Measurements from ENCODE around the gene ENOX2.

DNA sequence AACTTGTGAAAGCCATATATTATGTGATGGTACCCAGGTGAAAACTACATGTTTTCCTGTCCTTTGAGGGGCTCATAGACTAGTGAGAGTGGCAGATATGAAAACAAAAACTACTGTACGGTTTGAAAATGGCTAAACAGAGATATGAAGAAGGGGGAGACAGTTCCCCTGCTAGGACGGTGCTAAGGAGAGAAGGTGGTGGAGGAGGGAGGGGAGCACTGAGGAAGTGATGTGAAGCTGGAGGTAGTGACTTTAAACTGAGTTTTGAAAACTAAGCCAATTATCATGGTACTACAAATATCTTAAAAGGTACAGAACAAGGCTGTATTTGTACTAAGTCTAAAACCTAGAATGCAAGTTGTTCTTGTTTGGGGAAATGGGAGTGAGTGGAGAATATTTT lies 188.3 kb downstream of the ENOX2 start:
- TF ChIP-seq TAF1 (IDR thresholded peaks at IDR 0.05; ENCODE audit: borderline replicate concordance, low read depth, low read length) (no peak), POLR2A (IDR thresholded peaks at IDR 0.05; ENCODE audit: low read depth, low read length) (no peak)
